Measurements from ENCODE around the gene CHST3.

CHST3 gene

DNA sequence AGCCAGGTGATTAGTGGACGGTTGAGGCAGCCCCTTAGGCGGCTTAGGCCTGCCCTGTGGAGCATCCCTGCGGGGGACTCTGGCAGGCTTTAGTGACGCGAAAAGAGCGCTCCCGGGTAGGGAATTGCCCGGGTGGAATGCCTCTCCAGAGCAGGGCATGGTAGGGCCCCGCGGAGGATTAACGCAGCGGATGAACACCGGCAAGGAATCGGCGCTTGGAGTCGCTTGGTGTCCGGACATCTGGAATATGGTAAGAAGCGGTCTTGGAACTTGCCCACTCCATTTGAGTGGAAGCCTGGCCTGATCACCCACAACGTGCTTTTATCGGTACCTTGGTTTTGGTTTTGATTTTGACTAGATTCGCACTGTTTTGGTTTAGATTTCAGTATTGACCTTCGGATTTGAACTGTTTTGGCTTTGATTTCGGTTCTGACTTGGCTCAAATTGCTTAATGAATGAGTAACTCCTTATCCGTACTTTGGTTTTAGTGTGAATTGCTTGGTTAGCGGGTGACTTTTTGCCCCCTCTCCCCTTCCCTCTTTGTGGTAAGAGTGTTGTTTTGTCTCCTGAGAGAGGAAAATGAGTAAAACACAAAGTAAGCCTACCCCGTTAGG lies 24.2 kb upstream of the CHST3 start:
- TF ChIP-seq ZNF8 (CRISPR knock-in tag; IDR thresholded peaks at IDR 0.05) (no peak), PPARA (CRISPR knock-in tag; IDR thresholded peaks at IDR 0.05; ENCODE audit: borderline replicate concordance) (no peak), ZNF565 (CRISPR knock-in tag; conservative IDR thresholded peaks at IDR 0.05; ENCODE audit: low read depth) (no peak), SNAI2 (CRISPR knock-in tag; IDR thresholded peaks at IDR 0.05) (no peak), ESRRG (CRISPR knock-in tag; IDR thresholded peaks at IDR 0.05) (no peak), ZNF70 (CRISPR knock-in tag; IDR thresholded peaks at IDR 0.05) (no peak), PATZ1 (CRISPR knock-in tag; IDR thresholded peaks at IDR 0.05; ENCODE audit: borderline replicate concordance) (no peak)

GRCh38 chr10:71940752-71941151 lies 23.4 kb upstream of the CHST3 start:
- TF ChIP-seq ZNF8 (CRISPR knock-in tag; IDR thresholded peaks at IDR 0.05), result no peak
- no peak for TF ChIP-seq ZFP30 (CRISPR knock-in tag; IDR thresholded peaks at IDR 0.05)
- TF ChIP-seq TOX (CRISPR knock-in tag; IDR thresholded peaks at IDR 0.05; ENCODE audit: borderline replicate concordance), result no peak
- no peak for TF ChIP-seq RARB (CRISPR knock-in tag; IDR thresholded peaks at IDR 0.05)
- no peak for TF ChIP-seq POU6F1 (CRISPR knock-in tag; IDR thresholded peaks at IDR 0.05; ENCODE audit: borderline replicate concordance, low read depth)
- no peak for TF ChIP-seq BACH2 (CRISPR knock-in tag; IDR thresholded peaks at IDR 0.05; ENCODE audit: borderline replicate concordance)
- no peak for TF ChIP-seq GLIS3 (CRISPR knock-in tag; IDR thresholded peaks at IDR 0.05)
- no peak for TF ChIP-seq SNAI2 (CRISPR knock-in tag; IDR thresholded peaks at IDR 0.05)
- no peak for TF ChIP-seq CSDC2 (CRISPR knock-in tag; IDR thresholded peaks at IDR 0.05)
- TF ChIP-seq, protein P1, sequence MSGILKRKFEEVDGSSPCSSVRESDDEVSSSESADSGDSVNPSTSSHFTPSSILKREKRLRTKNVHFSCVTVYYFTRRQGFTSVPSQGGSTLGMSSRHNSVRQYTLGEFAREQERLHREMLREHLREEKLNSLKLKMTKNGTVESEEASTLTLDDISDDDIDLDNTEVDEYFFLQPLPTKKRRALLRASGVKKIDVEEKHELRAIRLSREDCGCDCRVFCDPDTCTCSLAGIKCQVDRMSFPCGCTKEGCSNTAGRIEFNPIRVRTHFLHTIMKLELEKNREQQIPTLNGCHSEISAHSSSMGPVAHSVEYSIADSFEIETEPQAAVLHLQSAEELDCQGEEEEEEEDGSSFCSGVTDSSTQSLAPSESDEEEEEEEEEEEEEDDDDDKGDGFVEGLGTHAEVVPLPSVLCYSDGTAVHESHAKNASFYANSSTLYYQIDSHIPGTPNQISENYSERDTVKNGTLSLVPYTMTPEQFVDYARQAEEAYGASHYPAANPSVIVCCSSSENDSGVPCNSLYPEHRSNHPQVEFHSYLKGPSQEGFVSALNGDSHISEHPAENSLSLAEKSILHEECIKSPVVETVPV (CRISPR knock-in tag; IDR thresholded peaks at IDR 0.05), result no peak
- TF ChIP-seq ARNTL (CRISPR knock-in tag; IDR thresholded peaks at IDR 0.05; ENCODE audit: borderline replicate concordance, low read depth), result no peak
- TF ChIP-seq ISL1 (CRISPR knock-in tag; IDR thresholded peaks at IDR 0.05), result no peak
- no peak for TF ChIP-seq TCF4 (CRISPR knock-in tag; IDR thresholded peaks at IDR 0.05; ENCODE audit: borderline replicate concordance)
- no peak for TF ChIP-seq CREB5 (CRISPR knock-in tag; IDR thresholded peaks at IDR 0.05; ENCODE audit: low read depth)
- TF ChIP-seq OSR1 (CRISPR knock-in tag; IDR thresholded peaks at IDR 0.05), result no peak
- TF ChIP-seq ZFP3 (CRISPR knock-in tag; IDR thresholded peaks at IDR 0.05), result no peak
- no peak for ATAC-seq

More for the DNA sequence above, 24.2 kb upstream of the CHST3 start:
- no peak for ATAC-seq

DNA sequence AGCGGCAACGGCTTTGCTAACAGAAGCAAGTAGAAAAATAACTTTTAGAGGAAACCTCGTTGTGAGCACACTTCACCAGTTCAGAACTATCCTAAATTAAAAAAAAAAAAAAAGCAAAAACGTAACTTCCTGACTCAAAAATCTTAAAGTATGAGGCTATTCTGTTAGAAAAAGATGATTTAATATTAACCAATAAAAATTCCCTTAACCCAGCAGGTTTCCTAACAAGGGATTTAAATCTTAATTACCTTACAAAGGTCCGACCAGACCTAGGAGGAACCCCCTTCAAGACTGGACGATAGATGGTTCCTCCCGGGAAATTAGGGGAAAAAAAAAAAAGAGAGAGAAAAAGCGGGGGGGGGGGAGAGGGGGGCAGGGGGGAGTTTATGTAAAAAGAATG lies 22.9 kb upstream of the CHST3 start:
- ATAC-seq, result no peak
- TF ChIP-seq PATZ1 (CRISPR knock-in tag; IDR thresholded peaks at IDR 0.05; ENCODE audit: borderline replicate concordance), result no peak
- no peak for TF ChIP-seq CSDC2 (CRISPR knock-in tag; IDR thresholded peaks at IDR 0.05)
- TF ChIP-seq ZNF70 (CRISPR knock-in tag; IDR thresholded peaks at IDR 0.05), result no peak
- no peak for TF ChIP-seq BACH2 (CRISPR knock-in tag; IDR thresholded peaks at IDR 0.05; ENCODE audit: borderline replicate concordance)
- TF ChIP-seq SNAI2 (CRISPR knock-in tag; IDR thresholded peaks at IDR 0.05), result no peak

Data from SK-N-SH treated with all-trans-retinoic acid at 6 μM for 48 hours (cell line).